Stomach smooth muscle (tissue), 2 donors: Measurements from ENCODE around the gene TCF12.

Source experiments
- H3K27ac ChIP-seq: one replicate; pipeline ENCODE4 v1.7.0; 2013; ENCODE audit warnings: mild to moderate bottlenecking, low read length, inconsistent platforms
- H3K27me3 ChIP-seq, 2 donors: one replicate each; pipeline ENCODE4 v1.7.0; 2013; ENCODE audit warnings: low read length in 2 of 2; ENCODE audit not compliant: insufficient read depth in 2 of 2, control insufficient read depth in 1 of 2
- H3K36me3 ChIP-seq, 2 donors: one replicate each; pipeline ENCODE4 v1.7.0; 2013; ENCODE audit warnings: low read length in 2 of 2; ENCODE audit not compliant: control insufficient read depth in 2 of 2, insufficient read depth in 2 of 2
- H3K4me1 ChIP-seq: one replicate; pipeline ENCODE4 v1.7.0; 2013; ENCODE audit warnings: low read length; ENCODE audit not compliant: control insufficient read depth, insufficient read depth
- H3K4me3 ChIP-seq, 2 donors: one replicate each; pipeline ENCODE4 v1.7.0; 2013; ENCODE audit warnings: low read length in 2 of 2
- H3K9ac ChIP-seq, 2 donors: one replicate each; pipeline ENCODE4 v1.7.0; 2013; ENCODE audit warnings: low read length in 2 of 2, mild to moderate bottlenecking in 1 of 2
- H3K9me3 ChIP-seq, 2 donors: one replicate each; pipeline ENCODE4 v1.7.0; 2013; ENCODE audit warnings: low read length in 2 of 2; ENCODE audit not compliant: control insufficient read depth in 2 of 2
- donor health status: healthy.
- donor health status: Pancreatic carcinoma.

The TCF12 gene

DNA sequence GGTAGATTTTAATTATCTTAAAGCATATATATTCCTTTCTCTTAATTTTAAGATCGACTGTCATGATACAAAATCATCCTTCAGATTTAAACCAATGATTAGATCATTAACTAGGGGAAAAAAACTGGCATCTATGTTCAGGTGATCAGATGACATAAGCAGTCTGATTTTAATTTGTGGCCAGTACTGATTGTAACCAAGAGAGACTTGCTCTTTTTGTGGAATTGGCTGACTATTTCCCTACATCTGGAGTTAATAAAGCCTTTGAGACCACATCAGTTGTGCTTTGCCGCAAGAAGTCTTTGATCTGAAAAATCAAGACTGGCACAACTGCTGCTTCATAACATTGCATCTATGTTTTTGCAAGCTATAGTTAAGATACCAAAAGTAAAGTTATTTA is 309.5 kb downstream of the TCF12 start:
- peak overlapping the region in 1 of 2 donors; percentile 13 for H3K9ac ChIP-seq

DNA sequence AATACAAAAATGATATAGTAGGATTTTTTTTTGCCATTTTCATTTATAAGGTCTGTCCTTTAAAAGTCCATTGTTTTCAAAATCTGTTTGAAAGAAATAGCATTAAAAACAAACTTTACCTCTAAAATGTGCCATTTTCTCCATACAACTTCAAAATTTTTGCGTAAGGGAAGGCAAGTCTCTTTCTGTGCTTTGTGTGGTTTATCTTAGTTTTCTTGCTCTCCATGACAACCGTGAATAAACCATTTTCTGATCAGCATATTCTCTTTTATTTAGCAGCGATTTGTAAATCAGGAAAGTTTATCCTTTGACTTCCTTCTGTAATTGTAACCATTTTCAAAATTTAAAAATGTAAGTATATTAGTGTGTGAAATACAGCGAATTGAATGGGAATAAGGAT is 310.0 kb downstream of the TCF12 start:
- Histone ChIP-seq H3K4me1 (no peaks in the 10 kb centered on the region), H3K27ac (no peak overlapping the region), H3K27me3 (no peaks in the 10 kb centered on the region), H3K9ac (peak overlapping the region in 1 of 2 donors; percentile 13), H3K4me3 (no peak overlapping the region), H3K36me3 (peaks cover 3 to 6% of the 10 kb centered on the region in 2 donors), H3K9me3 (no peaks in the 10 kb centered on the region)

More for the DNA sequence above, 309.5 kb downstream of the TCF12 start:
- no peak overlapping the region for H3K27ac ChIP-seq
- no peaks in the 10 kb centered on the region for H3K4me1 ChIP-seq
- no peak overlapping the region for H3K4me3 ChIP-seq
- H3K27me3 ChIP-seq: no peaks in the 10 kb centered on the region
- H3K9me3 ChIP-seq: no peaks in the 10 kb centered on the region
- H3K36me3 ChIP-seq: peaks cover 3 to 6% of the 10 kb centered on the region in 2 donors

DNA sequence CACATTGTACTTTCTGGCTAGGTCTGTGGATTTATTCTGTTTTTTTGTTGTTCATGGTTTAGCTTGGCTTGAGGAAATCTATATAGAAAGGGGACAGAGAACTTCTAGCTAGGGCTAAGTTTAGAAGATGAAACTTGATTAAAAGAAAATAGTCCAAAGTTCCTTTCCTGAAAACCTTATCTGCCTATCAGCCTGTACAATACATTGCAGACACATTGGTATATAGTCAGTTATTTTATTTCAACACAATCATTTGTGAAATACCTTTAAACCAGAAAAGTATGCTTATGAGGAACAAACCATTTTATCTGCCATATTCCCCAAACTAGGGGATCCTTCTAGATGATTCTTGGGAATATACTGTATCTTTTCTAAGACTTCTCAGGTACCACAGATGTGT is 310.6 kb downstream of the TCF12 start:
- no peak overlapping the region for H3K4me3 ChIP-seq
- H3K36me3 ChIP-seq: peaks cover 4 to 6% of the 10 kb centered on the region in 2 donors
- no peaks in the 10 kb centered on the region for H3K27me3 ChIP-seq
- no peaks in the 10 kb centered on the region for H3K4me1 ChIP-seq
- no peaks in the 10 kb centered on the region for H3K9me3 ChIP-seq
- no peak overlapping the region for H3K9ac ChIP-seq
- no peak overlapping the region for H3K27ac ChIP-seq

DNA sequence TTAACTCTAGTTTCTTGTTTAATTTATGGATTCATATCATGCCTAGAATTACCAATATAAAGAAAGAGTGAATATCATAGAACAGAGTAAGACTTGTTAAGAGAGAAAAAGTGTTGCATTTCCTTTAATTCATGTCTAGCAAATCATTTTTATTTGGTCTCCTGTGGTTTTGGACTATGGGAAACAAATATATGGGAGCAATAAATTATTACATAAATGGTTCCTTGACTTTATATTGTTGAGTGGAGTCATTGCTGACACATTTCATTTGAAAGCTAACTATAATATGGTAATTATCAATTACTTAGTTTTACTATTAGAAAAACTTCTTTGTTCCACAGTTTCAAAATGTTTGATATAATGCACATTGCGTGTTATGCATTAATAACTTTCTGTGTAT is 313.1 kb downstream of the TCF12 start:
- peaks cover 6 to 23% of the 10 kb centered on the region in 2 donors for H3K36me3 ChIP-seq
- no peak overlapping the region for H3K4me3 ChIP-seq
- no peaks in the 10 kb centered on the region for H3K9me3 ChIP-seq
- H3K9ac ChIP-seq: no peak overlapping the region
- no peaks in the 10 kb centered on the region for H3K4me1 ChIP-seq
- H3K27ac ChIP-seq: no peak overlapping the region
- H3K27me3 ChIP-seq: no peaks in the 10 kb centered on the region

DNA sequence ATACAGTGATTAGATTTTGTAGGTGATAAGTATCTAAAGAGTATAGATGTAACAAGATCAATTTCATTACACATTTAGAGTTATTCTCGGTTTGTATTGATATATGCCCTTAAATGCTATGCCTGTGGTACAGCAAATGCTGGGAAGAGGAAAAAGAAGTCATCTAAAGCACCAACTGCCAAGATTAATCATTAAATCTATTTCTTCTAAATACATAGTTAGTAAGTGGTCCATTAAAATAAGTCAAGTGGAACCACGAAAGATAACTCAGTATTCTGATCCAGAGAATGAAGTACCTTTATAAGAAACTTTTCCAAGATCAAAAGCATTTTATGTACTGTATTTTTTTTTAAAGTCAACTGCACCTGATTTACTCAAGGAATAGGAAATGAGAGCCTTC is 315.7 kb downstream of the TCF12 start:
- no peak overlapping the region for H3K4me3 ChIP-seq
- no peaks in the 10 kb centered on the region for H3K4me1 ChIP-seq
- H3K9ac ChIP-seq: no peak overlapping the region
- peaks cover 6 to 23% of the 10 kb centered on the region in 2 donors for H3K36me3 ChIP-seq
- H3K9me3 ChIP-seq: no peaks in the 10 kb centered on the region
- no peaks in the 10 kb centered on the region for H3K27me3 ChIP-seq
- no peak overlapping the region for H3K27ac ChIP-seq

DNA sequence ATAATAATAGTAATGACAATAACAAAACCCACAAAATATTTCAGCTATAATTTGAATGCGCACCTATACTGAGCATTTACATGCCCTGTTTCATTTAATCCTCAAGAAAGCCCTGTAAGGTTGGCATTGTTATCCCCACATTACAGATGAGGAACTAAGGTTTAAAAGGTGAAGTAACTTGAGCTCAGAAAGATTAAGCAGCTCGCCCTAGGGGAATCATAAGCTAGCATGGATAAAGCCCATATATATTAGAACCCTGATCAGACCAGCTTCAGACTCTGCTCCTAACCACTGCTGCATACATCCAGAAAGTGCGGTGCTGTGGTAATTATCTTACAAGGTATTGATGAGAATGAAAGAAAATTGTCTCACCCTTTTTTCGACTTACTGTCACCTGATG is 316.7 kb downstream of the TCF12 start:
- H3K9me3 ChIP-seq: no peaks in the 10 kb centered on the region
- peaks cover 6 to 23% of the 10 kb centered on the region in 2 donors for H3K36me3 ChIP-seq
- no peaks in the 10 kb centered on the region for H3K27me3 ChIP-seq
- H3K4me3 ChIP-seq: no peak overlapping the region
- H3K27ac ChIP-seq: no peak overlapping the region
- H3K4me1 ChIP-seq: no peaks in the 10 kb centered on the region
- no peak overlapping the region for H3K9ac ChIP-seq

DNA sequence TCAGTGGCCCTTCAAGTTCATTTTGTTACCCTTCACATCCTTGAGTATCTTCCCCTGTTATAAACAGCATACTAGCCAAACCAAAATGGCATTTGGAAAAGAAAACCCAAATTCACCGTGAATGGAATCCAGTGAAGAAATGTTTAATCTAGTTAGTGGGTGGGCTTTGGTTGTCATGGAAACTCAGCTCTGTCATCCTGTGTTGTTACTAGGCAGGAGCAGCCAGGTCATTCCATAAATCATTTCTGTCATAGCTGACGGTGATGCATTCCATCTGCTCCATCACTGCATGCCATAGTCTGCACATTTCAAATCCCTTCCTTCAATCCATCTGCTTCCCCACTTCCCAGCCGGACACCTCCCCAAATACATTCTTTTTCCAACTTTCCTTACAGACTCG is 317.4 kb downstream of the TCF12 start:
- no peaks in the 10 kb centered on the region for H3K27me3 ChIP-seq
- H3K4me3 ChIP-seq: no peak overlapping the region
- no peak overlapping the region for H3K9ac ChIP-seq
- H3K27ac ChIP-seq: no peak overlapping the region
- H3K4me1 ChIP-seq: no peaks in the 10 kb centered on the region
- H3K9me3 ChIP-seq: no peaks in the 10 kb centered on the region
- H3K36me3 ChIP-seq: peaks cover 6 to 23% of the 10 kb centered on the region in 2 donors

DNA sequence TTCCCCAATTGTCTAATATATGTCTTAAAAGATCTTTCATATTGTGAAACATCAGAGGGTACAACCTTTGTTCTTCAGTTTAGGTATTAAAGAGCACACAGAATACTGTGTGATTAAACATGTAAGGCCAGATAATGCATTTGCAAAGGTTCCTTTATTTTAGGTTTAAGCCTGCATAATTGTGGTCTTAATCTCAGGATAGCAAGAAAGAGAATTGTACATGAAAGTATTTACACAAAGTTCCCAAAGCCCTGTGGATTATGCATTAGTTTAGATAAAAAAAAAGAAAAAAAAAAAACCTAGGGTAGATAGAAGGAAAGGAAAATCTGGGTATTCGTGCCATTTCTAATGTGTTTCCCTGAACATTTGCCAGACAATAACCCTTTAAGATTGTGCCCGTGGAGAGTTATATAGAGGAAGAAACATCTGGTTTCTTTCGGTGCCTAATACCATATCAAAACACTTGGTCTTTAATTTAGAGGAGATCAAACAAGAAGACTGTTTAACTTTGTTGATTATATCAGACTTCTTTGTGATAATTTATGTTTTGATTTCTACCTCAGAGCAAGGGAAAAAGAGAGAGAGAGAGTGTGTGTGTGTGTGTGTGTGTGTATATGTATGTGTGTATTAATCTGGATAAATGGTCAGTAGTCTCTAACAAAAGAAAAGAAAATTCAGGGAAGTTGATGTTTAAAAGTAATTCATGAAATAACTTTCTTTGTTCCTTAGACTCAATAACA is 318.3 kb downstream of the TCF12 start:
- Histone ChIP-seq H3K9ac (no peak overlapping the region), H3K27ac (no peak overlapping the region), H3K27me3 (no peaks in the 10 kb centered on the region), H3K9me3 (no peaks in the 10 kb centered on the region), H3K4me1 (no peaks in the 10 kb centered on the region), H3K36me3 (peaks cover 6 to 23% of the 10 kb centered on the region in 2 donors), H3K4me3 (no peak overlapping the region)

DNA sequence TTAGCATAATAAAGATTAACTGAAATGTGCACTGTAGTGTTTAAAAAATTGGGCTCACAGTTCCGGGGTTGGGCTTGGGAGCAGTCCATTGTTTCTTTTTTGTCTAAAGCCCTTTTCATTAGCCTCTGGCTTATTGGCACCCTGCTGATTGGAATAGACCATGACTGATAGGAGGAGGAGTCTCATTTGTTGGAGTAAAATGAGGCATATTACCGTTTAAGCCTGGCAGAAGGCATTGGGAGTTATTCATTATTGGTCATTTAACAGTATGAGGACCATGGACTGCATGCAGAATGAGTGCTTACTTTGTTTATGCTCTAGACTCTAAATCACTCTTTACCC is 318.8 kb downstream of the TCF12 start:
- H3K27me3 ChIP-seq: no peaks in the 10 kb centered on the region
- H3K36me3 ChIP-seq: peaks cover 4 to 22% of the 10 kb centered on the region in 2 donors
- no peaks in the 10 kb centered on the region for H3K9me3 ChIP-seq
- no peaks in the 10 kb centered on the region for H3K4me1 ChIP-seq
- H3K4me3 ChIP-seq: no peak overlapping the region
- H3K9ac ChIP-seq: no peak overlapping the region
- H3K27ac ChIP-seq: no peak overlapping the region

DNA sequence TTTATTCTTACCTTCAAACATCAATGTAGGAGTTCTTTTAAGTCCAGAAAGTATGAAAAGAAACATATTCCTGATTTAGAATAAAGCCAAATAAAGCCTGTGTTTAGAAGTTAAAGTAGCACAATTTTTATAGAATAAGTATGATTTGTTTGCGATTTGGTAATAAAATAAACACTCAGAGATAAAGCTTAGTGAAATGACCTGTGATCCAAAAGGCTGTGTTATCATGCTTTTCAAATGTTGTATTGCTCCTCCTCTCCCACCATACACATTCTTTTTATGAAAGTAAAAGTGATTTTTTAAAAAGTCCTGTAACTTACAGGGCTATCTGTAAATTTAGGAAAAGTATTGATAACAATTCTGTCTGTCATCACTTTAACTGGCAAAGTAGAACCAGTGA is 319.2 kb downstream of the TCF12 start:
- Histone ChIP-seq H3K9me3 (no peaks in the 10 kb centered on the region), H3K4me1 (no peaks in the 10 kb centered on the region)

DNA sequence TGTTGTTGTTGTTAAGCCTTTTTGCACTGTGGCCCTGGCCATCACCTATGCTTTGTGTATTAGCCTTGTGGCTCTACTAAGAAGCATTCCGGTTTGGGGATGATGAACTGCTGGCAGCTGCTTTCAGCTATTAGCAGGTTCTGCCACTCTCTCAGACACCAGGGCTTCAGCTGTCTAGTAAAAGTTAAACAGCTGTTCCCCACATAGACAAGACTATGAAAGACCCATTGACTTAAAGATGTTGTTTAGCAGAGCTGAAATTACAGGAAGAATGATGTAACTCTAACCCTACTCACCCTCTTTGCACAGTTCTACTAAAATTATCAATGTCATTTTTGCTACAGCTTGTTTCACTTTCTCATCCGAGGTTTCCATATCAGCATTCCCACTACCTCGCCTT is 326.7 kb downstream of the TCF12 start:
- peaks cover 7 to 8% of the 10 kb centered on the region in 2 donors for H3K36me3 ChIP-seq
- H3K9ac ChIP-seq: no peak overlapping the region
- H3K27me3 ChIP-seq: no peaks in the 10 kb centered on the region
- peaks cover 2% of the 10 kb centered on the region for H3K4me1 ChIP-seq
- no peak overlapping the region for H3K4me3 ChIP-seq
- no peak overlapping the region for H3K27ac ChIP-seq
- H3K9me3 ChIP-seq: no peaks in the 10 kb centered on the region

More for the DNA sequence above, 319.2 kb downstream of the TCF12 start:
- Histone ChIP-seq H3K27ac (no peak overlapping the region), H3K4me3 (no peak overlapping the region), H3K27me3 (no peaks in the 10 kb centered on the region), H3K36me3 (peaks cover under 1 to 20% of the 10 kb centered on the region in 2 donors), H3K9ac (no peak overlapping the region)
